Caco-2 (cell line): ENCODE data around the gene GSG1L. TPM values are rescaled to one million over a fixed set of nuclear protein-coding genes. Genes with fewer than 3 reads are reported as not detected.
A peak's percentile ranks its signal among the peaks of the same experiment; 100 is the strongest.

Experiments
- Bru-seq: library from RNA; stranded (reverse); fragments of 400-500 nt; gene quantifications from one replicate; lab custom pipeline; 2021; lab: Mats Ljungman, UMichigan
- BruChase-seq, 2 experiments: library from RNA; stranded (reverse); fragments of 400-500 nt; gene quantifications; one replicate each; lab custom pipeline; 2021; lab: Mats Ljungman, UMichigan
- BruUV-seq: library from RNA; stranded (reverse); fragments of 400-500 nt; replicated peaks from 2 replicates; lab custom pipeline; 2021; lab: Mats Ljungman, UMichigan
- CTCF ChIA-PET: fragments of 300-600 bp; sonication (Branson Sonifier 250); formaldehyde crosslinking; loops from one replicate; lab custom pipeline; 2022; ENCODE audit warnings: antibody characterized with exemption; lab: Charles Lee
- POLR2A ChIA-PET: fragments of 300-600 bp; sonication (Branson Sonifier 250); formaldehyde crosslinking; loops from one replicate; lab custom pipeline; 2022; ENCODE audit warnings: antibody characterized with exemption; lab: Charles Lee
- DNase-seq, 2 experiments: peaks; one replicate each; pipeline versions ENCODE4 v3.0.0 to v3.0.0-alpha.2; 2020 to 2022
- H3K27me3 ChIP-seq: replicated peaks from 2 replicates; pipeline ENCODE4 v1.6.0; 2011; ENCODE audit warnings: low read length; ENCODE audit not compliant: control insufficient read depth, insufficient read depth
- H3K36me3 ChIP-seq: 2 replicates; pipeline ENCODE4 v1.5.1; 2011; ENCODE audit warnings: low read length; ENCODE audit not compliant: control insufficient read depth, insufficient read depth
- H3K4me1 ChIP-seq: fragments of 250-450 bp; sonication (Bioruptor Pico); 2 replicates; pipeline ENCODE4 v1.5.1; 2020; ENCODE audit warnings: mild to moderate bottlenecking
- H3K4me3 ChIP-seq: 2 replicates; pipeline ENCODE4 v1.5.1; 2011; ENCODE audit warnings: low read depth, mild to moderate bottlenecking, control low read depth, low read length
- H3K9me3 ChIP-seq: fragments of 250-450 bp; sonication (Bioruptor Pico); 2 replicates; pipeline ENCODE4 v1.5.1; 2020; ENCODE audit warnings: mild to moderate bottlenecking, moderate library complexity
- H3K27ac Mint-ChIP-seq: one replicate; pipeline ENCODE4 v1.8.0; 2022; ENCODE audit warnings: mixed read lengths; ENCODE audit not compliant: unreplicated experiment
- H3K27me3 Mint-ChIP-seq: one replicate; pipeline ENCODE4 v1.8.0; 2022; ENCODE audit warnings: mixed read lengths; ENCODE audit not compliant: insufficient read depth, unreplicated experiment
- H3K36me3 Mint-ChIP-seq: one replicate; pipeline ENCODE4 v1.8.0; 2022; ENCODE audit warnings: mild to moderate bottlenecking, mixed read lengths; ENCODE audit not compliant: insufficient read depth, unreplicated experiment
- H3K4me1 Mint-ChIP-seq: one replicate; pipeline ENCODE4 v1.8.0; 2022; ENCODE audit warnings: low read depth, mixed read lengths; ENCODE audit not compliant: unreplicated experiment
- H3K4me3 Mint-ChIP-seq: one replicate; pipeline ENCODE4 v1.8.0; 2022; ENCODE audit warnings: mild to moderate bottlenecking, moderate library complexity, mixed read lengths; ENCODE audit not compliant: unreplicated experiment
- H3K9me3 Mint-ChIP-seq: one replicate; pipeline ENCODE4 v1.8.0; 2022; ENCODE audit warnings: mixed read lengths; ENCODE audit not compliant: unreplicated experiment
- CTCF ChIP-seq, 2 experiments: fragments of 200-600 bp in 1 of 2; IDR thresholded peaks; 1 replicate in 1 of 2; 2 replicates in 1 of 2; pipeline versions ENCODE4 v1.5.1 to v1.8.0; 2011 to 2022; ENCODE audit warnings: antibody characterized with exemption in 1 of 2, control low read depth in 1 of 2, inconsistent platforms in 1 of 2, low read depth in 1 of 2, low read length in 1 of 2, mild to moderate bottlenecking in 1 of 2, moderate library complexity in 1 of 2; ENCODE audit not compliant: insufficient read depth in 1 of 2, severe bottlenecking in 1 of 2, unreplicated experiment in 1 of 2
- intact Hi-C: fragments of 100-400 bp; cut with micrococcal nuclease; formaldehyde crosslinking; loops from one replicate; pipeline ENCODE4 v1.10.0; 2022; ENCODE audit not compliant: unreplicated experiment
- long read RNA-seq: library from polyadenylated mRNA; stranded (forward); transcript quantifications from one replicate; pipeline ENCODE4 v2.0.0, GENCODE V29; 2022
- total RNA-seq: library from RNA; stranded (reverse); gene quantifications from 2 replicates; pipeline ENCODE4 v1.2.3, GENCODE V29; 2022

GSG1L gene
- total RNA-seq (not detected in 2 replicates), Bru-seq, nascent RNA (percentile 1 among the genes with signal in this experiment), BruChase-seq, experiment 1, labeled RNA remaining after a 2-hour chase (percentile 4 among the genes with signal in this experiment), BruChase-seq, experiment 2, labeled RNA remaining after a 6-hour chase (percentile 4 among the genes with signal in this experiment)
- long read RNA-seq, result 0 reads

- Histone ChIP-seq H3K9me3 (no peaks in the 10 kb centered on the region), H3K27me3 (no peaks in the 10 kb centered on the region), H3K36me3 (no peaks in the 10 kb centered on the region), H3K4me3 (no peak within 1 kb of the TSS), H3K4me1 (no peaks in the 10 kb centered on the region)
- no peaks in the 10 kb centered on the region for H3K36me3 Mint-ChIP-seq
- H3K27ac Mint-ChIP-seq, result no peak within 1 kb of the TSS
- intact Hi-C loops, result no loop called here
- peak in 1 of 2 experiments; percentile 11 for DNase-seq
- no peaks in the 10 kb centered on the region for H3K4me1 Mint-ChIP-seq
- POLR2A ChIA-PET, result no interaction called here
- no TSS peak for BruUV-seq
- peaks cover 30% of the 10 kb centered on the region for H3K27me3 Mint-ChIP-seq
- H3K9me3 Mint-ChIP-seq, result no peaks in the 10 kb centered on the region
- CTCF ChIA-PET, result no interaction called here
- no peak within 1 kb of the TSS for H3K4me3 Mint-ChIP-seq
- TF ChIP-seq CTCF (IDR thresholded peaks at IDR 0.05; ENCODE audit: insufficient read depth in 1 of 2, low read depth in 1 of 2, low read length in 1 of 2, severe bottlenecking in 1 of 2, unreplicated experiment in 1 of 2), result no peak
These were observed at the start of gene GSG1L for GRCh38 chr16:28063591-28064061. GSG1L (minus strand) TSS chr16:28063714; CDS start chr16:28063424, 290 bp downstream.

- peaks cover 62% of the 10 kb centered on the region for H3K36me3 Mint-ChIP-seq
- CTCF ChIA-PET, result no interaction called here
- intact Hi-C loops, result no loop called here
These were observed 49.4 kb upstream of the GSG1L start for GRCh38 chr16:28112908-28113307.

GRCh38 chr16:28110977-28111376 is 47.5 kb upstream of the GSG1L start:
- no peak overlapping the region for H3K4me3 Mint-ChIP-seq
- H3K9me3 Mint-ChIP-seq, result no peaks in the 10 kb centered on the region
- ChIA-PET CTCF (no interaction called here), POLR2A (no interaction called here)
- H3K36me3 Mint-ChIP-seq, result peaks cover 53% of the 10 kb centered on the region
- H3K27ac Mint-ChIP-seq, result no peak overlapping the region
- peaks cover 6% of the 10 kb centered on the region for H3K36me3 ChIP-seq
- no peaks in the 10 kb centered on the region for H3K4me1 Mint-ChIP-seq
- no peaks in the 10 kb centered on the region for H3K4me1 ChIP-seq
- BruUV-seq, result no TSS peak
- H3K27me3 Mint-ChIP-seq, result no peaks in the 10 kb centered on the region
- H3K4me3 ChIP-seq, result no peak overlapping the region
- intact Hi-C loops, result no loop called here
- H3K9me3 ChIP-seq, result no peaks in the 10 kb centered on the region
- H3K27me3 ChIP-seq, result no peaks in the 10 kb centered on the region
- TF ChIP-seq CTCF (IDR thresholded peaks at IDR 0.05; ENCODE audit: insufficient read depth in 1 of 2, low read depth in 1 of 2, low read length in 1 of 2, severe bottlenecking in 1 of 2, unreplicated experiment in 1 of 2), result no peak
- no peak for DNase-seq

More at GRCh38 chr16:28112908-28113307, 49.4 kb upstream of the GSG1L start:
- Histone ChIP-seq H3K27me3 (no peaks in the 10 kb centered on the region), H3K9me3 (no peaks in the 10 kb centered on the region), H3K4me3 (no peak overlapping the region), H3K4me1 (no peaks in the 10 kb centered on the region), H3K36me3 (peaks cover 6% of the 10 kb centered on the region)
- POLR2A ChIA-PET, result no interaction called here
- no TSS peak for BruUV-seq
- DNase-seq, result no peak
- TF ChIP-seq CTCF (IDR thresholded peaks at IDR 0.05; ENCODE audit: insufficient read depth in 1 of 2, low read depth in 1 of 2, low read length in 1 of 2, severe bottlenecking in 1 of 2, unreplicated experiment in 1 of 2), result no peak
- Mint-ChIP-seq H3K4me1 (no peaks in the 10 kb centered on the region), H3K27me3 (no peaks in the 10 kb centered on the region), H3K4me3 (no peak overlapping the region), H3K9me3 (no peaks in the 10 kb centered on the region), H3K27ac (no peak overlapping the region)
